GM12892 (cell line): Measurements from ENCODE around the gene CABP4.

Source experiments
- POLR2A ChIP-seq: IDR thresholded peaks from 2 replicates; pipeline ENCODE4 v1.6.1; 2011; ENCODE audit warnings: low read depth, low read length, control low read depth
- POLR2AphosphoS5 ChIP-seq: IDR thresholded peaks from 2 replicates; pipeline ENCODE4 v1.6.1; 2011; ENCODE audit warnings: low read depth, low read length, control low read depth

DNA sequence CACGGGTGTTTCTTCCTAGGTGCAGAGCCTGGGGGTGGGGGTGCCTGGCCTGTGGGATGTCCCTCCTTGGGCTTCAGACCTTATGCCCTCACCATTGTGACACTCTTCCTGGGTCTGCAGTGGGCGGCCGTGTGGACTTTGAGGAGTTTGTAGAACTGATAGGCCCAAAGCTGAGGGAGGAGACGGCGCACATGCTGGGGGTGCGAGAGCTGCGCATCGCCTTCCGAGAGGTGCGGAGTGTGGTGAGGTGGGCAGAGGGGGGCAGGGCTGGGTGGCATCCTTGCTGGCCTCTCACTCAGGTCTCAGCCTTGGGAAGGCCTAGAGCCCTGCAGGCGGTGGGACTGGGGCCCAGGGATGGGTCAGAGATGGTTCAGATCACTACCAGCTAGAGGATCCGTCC is 2.3 kb downstream of the CABP4 start:
- TF ChIP-seq POLR2AphosphoS5 (no peak), POLR2A (no peak)
